OCI-LY7 (cell line): ENCODE measurements around the gene RIC3. TPM values are rescaled to one million over a fixed set of nuclear protein-coding genes. Genes with fewer than 3 reads are reported as not detected.

ENCODE experiments used
- BruUV-seq: library from RNA; stranded (reverse); fragments of 400-500 nt; replicated peaks from 2 replicates; lab custom pipeline; 2021; lab: Mats Ljungman, UMichigan
- CTCF ChIA-PET: fragments of 300-600 bp; sonication (Branson Sonifier 250); formaldehyde crosslinking; loops from one replicate; lab custom pipeline; 2022; ENCODE audit warnings: antibody characterized with exemption; ENCODE audit not compliant: unreplicated experiment; lab: Charles Lee
- POLR2A ChIA-PET: fragments of 300-600 bp; sonication (Branson Sonifier 250); formaldehyde crosslinking; loops from one replicate; lab custom pipeline; 2022; ENCODE audit warnings: antibody characterized with exemption; lab: Charles Lee
- DNase-seq: peaks from one replicate; pipeline ENCODE4 v3.0.0-alpha.2; 2015; ENCODE audit warnings: low spot score
- H2AFZ ChIP-seq: fragments of 200-600 bp; sonication (generic), shearing (Covaris generic); 2 replicates; pipeline ENCODE4 v1.6.1; 2014; ENCODE audit warnings: mild to moderate bottlenecking, antibody characterized with exemption, low read length, moderate library complexity
- H3K27ac ChIP-seq: fragments of 200-600 bp; sonication (generic); 2 replicates; pipeline ENCODE4 v1.5.1; 2014; ENCODE audit warnings: mixed run types, low read depth, mild to moderate bottlenecking, moderate library complexity, low read length, inconsistent platforms; ENCODE audit not compliant: poor library complexity, severe bottlenecking
- H3K36me3 ChIP-seq: fragments of 200-600 bp; sonication (generic); 2 replicates; pipeline ENCODE4 v1.6.1; 2014; ENCODE audit warnings: mild to moderate bottlenecking, antibody characterized with exemption, low read length, moderate library complexity, mixed read lengths; ENCODE audit not compliant: insufficient read depth
- H3K4me1 ChIP-seq: fragments of 200-600 bp; sonication (generic); 2 replicates; pipeline ENCODE4 v1.5.1; 2014; ENCODE audit warnings: mild to moderate bottlenecking, low read length; ENCODE audit not compliant: insufficient read depth, poor library complexity, severe bottlenecking
- H3K4me2 ChIP-seq: fragments of 200-600 bp; sonication (generic); 2 replicates; pipeline ENCODE4 v1.6.1; 2014; ENCODE audit warnings: mild to moderate bottlenecking, low read length
- H3K4me3 ChIP-seq: fragments of 200-600 bp; sonication (generic); 2 replicates; pipeline ENCODE4 v1.5.1; 2014; ENCODE audit warnings: mild to moderate bottlenecking, low read depth, low read length; ENCODE audit not compliant: poor library complexity, severe bottlenecking
- H3K79me2 ChIP-seq: fragments of 200-600 bp; sonication (generic); 2 replicates; pipeline ENCODE4 v1.6.1; 2016; ENCODE audit warnings: low read depth, mild to moderate bottlenecking, low read length, moderate library complexity, mixed read lengths; ENCODE audit not compliant: insufficient read depth
- H3K9me2 ChIP-seq: fragments of 200-600 bp; sonication (generic); 2 replicates; pipeline ENCODE4 v1.6.1; 2016; ENCODE audit warnings: mild to moderate bottlenecking, low read length, mixed read lengths; ENCODE audit not compliant: insufficient read depth
- H3K9me3 ChIP-seq: fragments of 200-600 bp; sonication (generic); 2 replicates; pipeline ENCODE4 v1.6.1; 2014; ENCODE audit warnings: mild to moderate bottlenecking, mixed run types, low read length, mixed read lengths
- H4K20me1 ChIP-seq: fragments of 200-600 bp; sonication (generic); 2 replicates; pipeline ENCODE4 v1.6.1; 2014; ENCODE audit warnings: mild to moderate bottlenecking, antibody characterized with exemption, low read length, moderate library complexity, mixed read lengths; ENCODE audit not compliant: insufficient read depth
- EZH2phosphoT487 ChIP-seq: fragments of 200-600 bp; sonication (generic); IDR thresholded peaks from 2 replicates; pipeline ENCODE4 v1.6.1; 2018; ENCODE audit warnings: low read depth, borderline replicate concordance, mild to moderate bottlenecking, mixed run types, antibody characterized with exemption, low read length, moderate library complexity, mixed read lengths
- intact Hi-C: fragments of 100-400 bp; cut with micrococcal nuclease; formaldehyde crosslinking; loops from one replicate; pipeline ENCODE4 v1.10.0; 2022; ENCODE audit not compliant: unreplicated experiment
- total RNA-seq, 2 experiments: library from RNA; depleted of rRNA in 1 of 2; stranded (reverse); fragments of >200 nt in 1 of 2; shearing (Covaris generic) in 1 of 2; gene quantifications; 2 replicates each; pipeline ENCODE4 v1.2.3, GENCODE V29; 2014 to 2022
- TF ChIP-seq, protein P1 (sequence below): fragments of 200-600 bp; sonication (generic); conservative IDR thresholded peaks from 2 replicates; pipeline ENCODE4 v1.5.1; 2014; ENCODE audit warnings: mild to moderate bottlenecking, antibody characterized with exemption, low read length, moderate library complexity, mixed read lengths

Gene RIC3
- total RNA-seq, 2 experiments from 2014 or later, result not detected

DNA sequence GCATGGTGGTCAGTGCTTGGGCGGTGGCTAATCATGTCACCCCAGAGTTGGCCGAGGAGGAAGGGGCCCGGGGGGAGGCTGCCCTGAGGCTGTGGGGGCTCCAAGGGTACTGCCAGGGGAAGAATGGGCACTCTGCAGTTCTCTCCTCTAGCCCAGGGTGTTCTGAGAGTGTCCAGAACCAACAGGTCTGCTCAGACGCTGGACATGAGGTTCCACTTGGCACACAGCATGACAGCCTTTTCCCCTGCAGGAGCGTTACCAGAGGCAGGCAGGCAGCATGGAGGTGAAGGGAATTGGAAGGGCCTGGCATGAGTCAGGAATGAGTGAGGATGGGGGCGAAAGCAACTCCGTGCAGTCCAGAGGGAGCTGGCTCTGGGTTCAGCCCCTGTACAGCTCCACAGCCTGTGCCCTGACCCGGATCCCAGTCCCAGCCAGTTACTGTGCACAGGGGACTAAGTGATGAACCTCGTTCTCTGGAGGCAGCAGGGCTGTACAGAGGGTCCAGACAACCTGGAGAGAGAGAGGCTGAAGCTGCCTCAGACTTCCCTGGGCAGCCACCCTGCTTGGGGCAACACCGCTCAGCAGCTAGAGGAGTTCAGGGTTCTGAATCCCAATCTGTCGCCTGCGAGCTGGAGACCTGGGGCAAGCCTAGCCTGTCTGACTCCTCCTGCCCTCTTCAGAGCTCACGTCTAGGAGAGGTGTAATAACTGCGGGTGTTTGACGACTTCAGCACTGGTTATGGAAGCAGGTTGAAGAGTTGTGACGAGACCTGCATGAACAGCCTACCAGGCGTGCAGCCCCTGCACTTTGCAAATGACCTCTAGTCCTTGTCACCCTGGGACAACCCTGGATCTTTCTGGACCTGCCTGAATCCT is 102.6 kb downstream of the RIC3 start:
- no peak for DNase-seq
- POLR2A ChIA-PET, result interaction anchor here (1.0 kb wide), 1 partner anchor 33 kb away, joined by 4 read pairs; no protein-coding TSS in a partner anchor

DNA sequence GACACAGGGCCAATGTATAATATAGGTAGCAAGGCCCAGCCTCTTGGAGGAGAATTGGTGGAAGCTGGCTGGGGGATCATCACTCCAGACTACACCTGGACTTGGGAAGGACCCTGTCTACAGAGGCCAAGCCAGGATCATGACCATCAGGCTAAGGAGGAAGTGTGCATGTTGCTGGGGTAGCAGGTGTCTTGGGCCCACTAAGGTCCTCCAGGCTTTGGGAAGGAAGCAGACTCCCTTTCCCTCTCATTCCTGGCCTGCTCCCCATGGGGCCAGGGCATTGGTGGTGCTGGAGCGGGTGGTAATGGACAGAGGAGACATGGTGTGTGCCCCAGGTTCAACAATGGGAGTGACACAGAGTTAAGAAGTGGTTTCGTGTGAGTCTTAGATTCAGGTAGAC is 103.8 kb downstream of the RIC3 start:
- H4K20me1 ChIP-seq, result no peaks in the 10 kb centered on the region
- no peaks in the 10 kb centered on the region for H3K36me3 ChIP-seq
- H3K4me3 ChIP-seq, result no peak overlapping the region
- no peaks in the 10 kb centered on the region for H3K9me3 ChIP-seq
- no peaks in the 10 kb centered on the region for H3K4me1 ChIP-seq
- H3K79me2 ChIP-seq, result no peaks in the 10 kb centered on the region
- no peaks in the 10 kb centered on the region for H3K9me2 ChIP-seq
- no peak overlapping the region for H3K27ac ChIP-seq
- TF ChIP-seq, protein P1, sequence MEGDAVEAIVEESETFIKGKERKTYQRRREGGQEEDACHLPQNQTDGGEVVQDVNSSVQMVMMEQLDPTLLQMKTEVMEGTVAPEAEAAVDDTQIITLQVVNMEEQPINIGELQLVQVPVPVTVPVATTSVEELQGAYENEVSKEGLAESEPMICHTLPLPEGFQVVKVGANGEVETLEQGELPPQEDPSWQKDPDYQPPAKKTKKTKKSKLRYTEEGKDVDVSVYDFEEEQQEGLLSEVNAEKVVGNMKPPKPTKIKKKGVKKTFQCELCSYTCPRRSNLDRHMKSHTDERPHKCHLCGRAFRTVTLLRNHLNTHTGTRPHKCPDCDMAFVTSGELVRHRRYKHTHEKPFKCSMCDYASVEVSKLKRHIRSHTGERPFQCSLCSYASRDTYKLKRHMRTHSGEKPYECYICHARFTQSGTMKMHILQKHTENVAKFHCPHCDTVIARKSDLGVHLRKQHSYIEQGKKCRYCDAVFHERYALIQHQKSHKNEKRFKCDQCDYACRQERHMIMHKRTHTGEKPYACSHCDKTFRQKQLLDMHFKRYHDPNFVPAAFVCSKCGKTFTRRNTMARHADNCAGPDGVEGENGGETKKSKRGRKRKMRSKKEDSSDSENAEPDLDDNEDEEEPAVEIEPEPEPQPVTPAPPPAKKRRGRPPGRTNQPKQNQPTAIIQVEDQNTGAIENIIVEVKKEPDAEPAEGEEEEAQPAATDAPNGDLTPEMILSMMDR, result no peak
- no peak for TF ChIP-seq EZH2phosphoT487
- ChIA-PET CTCF (no interaction called here), POLR2A (no interaction called here)
- DNase-seq, result no peak
- no peak overlapping the region for H2AFZ ChIP-seq
- no TSS peak for BruUV-seq
- intact Hi-C loops, result no loop called here
- H3K4me2 ChIP-seq, result no peak overlapping the region

More for the DNA sequence above, 102.6 kb downstream of the RIC3 start:
- Histone ChIP-seq H3K4me3 (no peak overlapping the region), H3K36me3 (no peaks in the 10 kb centered on the region), H2AFZ (no peak overlapping the region), H3K27ac (no peak overlapping the region), H4K20me1 (no peaks in the 10 kb centered on the region), H3K4me1 (peaks cover 5% of the 10 kb centered on the region), H3K9me3 (no peaks in the 10 kb centered on the region), H3K79me2 (no peaks in the 10 kb centered on the region), H3K9me2 (no peaks in the 10 kb centered on the region), H3K4me2 (no peak overlapping the region)
- BruUV-seq, result no TSS peak
- CTCF ChIA-PET, result interaction anchor here (0.5 kb wide), 1 partner anchor 36 kb away, joined by 3 read pairs; no protein-coding TSS in a partner anchor
- TF ChIP-seq EZH2phosphoT487, result no peak
- TF ChIP-seq, protein P1, result no peak
- intact Hi-C loops, result no loop called here

DNA sequence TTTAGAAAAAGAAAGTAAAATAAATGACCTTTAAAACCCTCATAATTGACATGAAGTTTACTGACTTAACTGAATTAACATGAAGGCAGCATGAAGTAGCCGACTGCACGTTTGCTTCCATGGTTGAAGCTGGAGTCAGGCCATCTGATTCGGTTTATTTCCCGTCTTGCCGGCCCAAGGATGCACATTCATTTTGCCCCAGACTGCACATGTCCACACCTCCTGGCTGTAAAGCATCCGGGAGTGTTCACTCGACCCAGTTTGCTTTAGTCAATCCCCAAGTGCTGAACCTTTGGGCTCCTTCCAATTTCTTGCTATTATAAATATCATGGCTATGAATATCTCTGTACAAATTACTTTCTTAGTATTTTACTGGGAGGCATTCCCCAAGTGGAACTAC is 105.5 kb downstream of the RIC3 start:
- CTCF ChIA-PET, result no interaction called here

More for the DNA sequence above, 105.5 kb downstream of the RIC3 start:
- no peak overlapping the region for H3K4me2 ChIP-seq
- H4K20me1 ChIP-seq, result no peaks in the 10 kb centered on the region
- POLR2A ChIA-PET, result no interaction called here
- TF ChIP-seq EZH2phosphoT487, result no peak
- TF ChIP-seq, protein P1, result no peak
- no peaks in the 10 kb centered on the region for H3K79me2 ChIP-seq
- H3K4me1 ChIP-seq, result no peaks in the 10 kb centered on the region
- no peaks in the 10 kb centered on the region for H3K9me2 ChIP-seq
- H3K4me3 ChIP-seq, result no peak overlapping the region
- no peak overlapping the region for H3K27ac ChIP-seq
- H3K36me3 ChIP-seq, result no peaks in the 10 kb centered on the region
- intact Hi-C loops, result no loop called here
- no peaks in the 10 kb centered on the region for H3K9me3 ChIP-seq
- DNase-seq, result no peak
- BruUV-seq, result no TSS peak
- no peak overlapping the region for H2AFZ ChIP-seq
